RWPE2 (cell line): ENCODE data around the gene C2.

Experiments used
- ATAC-seq: fragments of 200-7000 bp; cut with Tn5 transposase; 3 replicates; pipeline ENCODE4 v1.9.1; 2021; ENCODE audit warnings: low read depth
- DNase-seq: peaks from one replicate; pipeline ENCODE4 v3.0.0-alpha.2; 2020; ENCODE audit warnings: low spot score
- H3K27ac ChIP-seq: fragments of 450-650 bp; 2 replicates; pipeline ENCODE4 v1.5.1; 2017; ENCODE audit warnings: mild to moderate bottlenecking; ENCODE audit not compliant: poor library complexity, severe bottlenecking
- H3K27me3 ChIP-seq: fragments of 250-450 bp; sonication (Bioruptor Pico); 2 replicates; pipeline ENCODE4 v1.5.1; 2021; ENCODE audit warnings: mild to moderate bottlenecking, moderate library complexity; ENCODE audit not compliant: insufficient read depth, poor library complexity, severe bottlenecking
- H3K36me3 ChIP-seq: fragments of 250-450 bp; sonication (Bioruptor Pico); 2 replicates; pipeline ENCODE4 v1.5.1; 2020; ENCODE audit warnings: low read depth, mild to moderate bottlenecking, moderate library complexity
- H3K4me1 ChIP-seq: fragments of 250-450 bp; sonication (Bioruptor Pico); 2 replicates; pipeline ENCODE4 v1.5.1; 2021; ENCODE audit warnings: mild to moderate bottlenecking, moderate library complexity; ENCODE audit not compliant: insufficient read depth, poor library complexity, severe bottlenecking
- H3K4me3 ChIP-seq: fragments of 250-450 bp; sonication (Bioruptor Pico); 2 replicates; pipeline ENCODE4 v1.5.1; 2021; ENCODE audit warnings: mild to moderate bottlenecking, moderate library complexity; ENCODE audit not compliant: severe bottlenecking
- H3K9me3 ChIP-seq: fragments of 250-450 bp; sonication (Bioruptor Pico); 2 replicates; pipeline ENCODE4 v1.5.1; 2021; ENCODE audit warnings: mild to moderate bottlenecking, moderate library complexity; ENCODE audit not compliant: severe bottlenecking
- CTCF ChIP-seq: fragments of 450-650 bp; IDR thresholded peaks from one replicate; pipeline ENCODE4 v1.5.1; 2017; ENCODE audit warnings: mild to moderate bottlenecking, moderate library complexity; ENCODE audit not compliant: poor library complexity, severe bottlenecking

The C2 gene

GRCh38 chr6:31915351-31915750 is 12.2 kb upstream of the C2 start:
- Histone ChIP-seq H3K4me3 (no peak overlapping the region), H3K36me3 (no peaks in the 10 kb centered on the region), H3K27me3 (no peaks in the 10 kb centered on the region), H3K4me1 (peaks cover 14% of the 10 kb centered on the region), H3K9me3 (no peaks in the 10 kb centered on the region), H3K27ac (no peak overlapping the region)
- DNase-seq = no peak
- no peak for TF ChIP-seq CTCF
- no peak for ATAC-seq

GRCh38 chr6:31915756-31916155 is 11.8 kb upstream of the C2 start:
- H3K27ac ChIP-seq = no peak overlapping the region
- H3K36me3 ChIP-seq = no peaks in the 10 kb centered on the region
- DNase-seq = no peak
- H3K4me1 ChIP-seq = peaks cover 10% of the 10 kb centered on the region
- ATAC-seq = no peak
- H3K9me3 ChIP-seq = no peaks in the 10 kb centered on the region
- TF ChIP-seq CTCF = no peak
- H3K27me3 ChIP-seq = no peaks in the 10 kb centered on the region
- no peak overlapping the region for H3K4me3 ChIP-seq

- no peak for DNase-seq
Measured at GRCh38 chr6:31918069-31918720, 9.3 kb upstream of the C2 start.

GRCh38 chr6:31919624-31920303 is 7.8 kb upstream of the C2 start:
- Histone ChIP-seq H3K27ac (no peak overlapping the region), H3K27me3 (no peaks in the 10 kb centered on the region), H3K9me3 (no peaks in the 10 kb centered on the region), H3K4me3 (no peak overlapping the region), H3K4me1 (no peaks in the 10 kb centered on the region), H3K36me3 (no peaks in the 10 kb centered on the region)
- no peak for TF ChIP-seq CTCF
- DNase-seq (no peak), ATAC-seq (no peak)

More at GRCh38 chr6:31918069-31918720, 9.3 kb upstream of the C2 start:
- H3K9me3 ChIP-seq = no peaks in the 10 kb centered on the region
- ATAC-seq = no peak
- TF ChIP-seq CTCF = no peak
- H3K27me3 ChIP-seq = no peaks in the 10 kb centered on the region
- no peak overlapping the region for H3K27ac ChIP-seq
- H3K36me3 ChIP-seq = no peaks in the 10 kb centered on the region
- no peak overlapping the region for H3K4me3 ChIP-seq
- H3K4me1 ChIP-seq = no peaks in the 10 kb centered on the region

GRCh38 chr6:31920811-31921210 is 6.7 kb upstream of the C2 start:
- TF ChIP-seq CTCF = no peak
- H3K36me3 ChIP-seq = no peaks in the 10 kb centered on the region
- H3K9me3 ChIP-seq = no peaks in the 10 kb centered on the region
- no peak overlapping the region for H3K27ac ChIP-seq
- H3K4me3 ChIP-seq = no peak overlapping the region
- ATAC-seq = peak; percentile 53; the same call in 2 of the 3 replicates
- no peaks in the 10 kb centered on the region for H3K27me3 ChIP-seq
- DNase-seq = no peak
- H3K4me1 ChIP-seq = no peaks in the 10 kb centered on the region
